ENCODE data around the gene RFX2.

DNA sequence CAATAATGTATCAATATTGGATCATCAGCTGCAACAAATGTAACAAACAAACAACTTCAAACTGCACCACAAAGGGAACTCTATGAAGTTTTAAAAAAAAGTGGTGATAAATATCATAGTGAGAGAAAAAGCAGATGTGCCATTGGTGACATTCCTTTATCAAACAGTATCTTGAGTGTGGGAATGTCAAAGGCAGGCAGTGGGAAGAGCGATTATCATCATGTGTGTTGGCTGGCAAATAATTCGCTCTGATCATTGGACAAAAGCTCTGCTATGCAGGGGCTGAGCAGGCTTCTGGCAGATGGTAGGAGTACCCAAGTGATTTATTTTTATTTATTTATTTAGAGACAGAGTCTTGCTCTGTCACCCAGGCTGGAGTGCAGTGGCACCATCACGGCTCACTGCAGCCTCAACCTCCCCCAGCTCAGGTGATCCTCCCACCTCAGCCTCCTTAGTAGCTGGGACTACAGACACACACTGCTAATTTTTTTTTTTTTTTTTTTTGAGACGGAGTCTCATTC, 76.5 kb downstream of the RFX2 start:
- TF ChIP-seq POLR2A (IDR thresholded peaks at IDR 0.05; ENCODE audit: low read depth, low read length) (no peak), POLR2AphosphoS5 (IDR thresholded peaks at IDR 0.05; ENCODE audit: low read depth, low read length) (no peak), TAF1 (IDR thresholded peaks at IDR 0.05; ENCODE audit: borderline replicate concordance, low read depth, low read length) (no peak)
